Prostate gland (tissue), 2 donors: ENCODE data around the gene TEX54. TPM values are rescaled to one million over a fixed set of nuclear protein-coding genes. Genes with fewer than 3 reads are reported as not detected.
"Not testable (repeated sequence)": the region's sequence is repeated elsewhere in the genome, so short reads cannot be mapped to it uniquely, and the experiment has no call there.

ENCODE experiments used
- DNase-seq: peaks from one replicate; pipeline ENCODE4 v3.0.0-alpha.2; 2019; ENCODE audit warnings: low spot score
- H3K27ac ChIP-seq, 2 donors: fragments of 200-600 bp; sonication (generic); 2 replicates each; pipeline ENCODE4 v1.5.1; 2017 to 2019
- H3K27me3 ChIP-seq: fragments of 200-600 bp; sonication (generic); replicated peaks from 2 replicates; pipeline ENCODE4 v1.5.1; 2019; ENCODE audit not compliant: insufficient read depth
- H3K36me3 ChIP-seq, 2 donors: fragments of 200-600 bp; sonication (generic); 1 replicate in 1 of 2; 2 replicates in 1 of 2; pipeline versions ENCODE4 v1.5.1 to v1.8.1; 2017 to 2019
- H3K4me1 ChIP-seq: fragments of 200-600 bp; sonication (generic); replicated peaks from 2 replicates; pipeline ENCODE4 v1.5.1; 2019
- H3K4me3 ChIP-seq, 2 donors: fragments of 200-600 bp; sonication (generic); 2 replicates each; pipeline ENCODE4 v1.5.1; 2017 to 2019
- H3K9me3 ChIP-seq: fragments of 200-600 bp; sonication (generic); 2 replicates; pipeline ENCODE4 v1.5.1; 2017
- POLR2A ChIP-seq: fragments of 450-650 bp; IDR thresholded peaks from one replicate; pipeline ENCODE4 v1.6.1; 2016; ENCODE audit warnings: antibody characterized with exemption, mild to moderate bottlenecking
- POLR2AphosphoS5 ChIP-seq: sonication (generic); formaldehyde crosslinking; IDR thresholded peaks from one replicate; pipeline ENCODE4 v1.6.1; 2017; ENCODE audit warnings: antibody characterized with exemption
- WGBS: methylation state at CpG from one replicate; pipeline ENCODE4 v1.1.5; 2018; 5-methylcytosine and 5-hydroxymethylcytosine counted together
- intact Hi-C: fragments of 100-400 bp; cut with DNase I; formaldehyde crosslinking; loops from one replicate; pipeline ENCODE4 v1.14.2; 2022
- total RNA-seq, 2 donors: library from RNA; depleted of rRNA; stranded (reverse); fragments of >200 nt; gene quantifications; one replicate each; pipeline ENCODE4 v1.1.0, GENCODE V29; 2016
- TF ChIP-seq, protein P1 (sequence below), 4 experiments: fragments of 200-600 bp in 2 of 4; fragments of 450-650 bp in 2 of 4; sonication (generic) in 2 of 4; IDR thresholded peaks; 1 replicate in 3 of 4; 2 replicates in 1 of 4; pipeline ENCODE4 v1.5.1; 2016 to 2019; ENCODE audit warnings: antibody characterized with exemption in 4 of 4, mild to moderate bottlenecking in 2 of 4, moderate library complexity in 2 of 4

Gene TEX54
- total RNA-seq, 2 donors from 2014 or later, result not detected

- TF ChIP-seq, protein P1, sequence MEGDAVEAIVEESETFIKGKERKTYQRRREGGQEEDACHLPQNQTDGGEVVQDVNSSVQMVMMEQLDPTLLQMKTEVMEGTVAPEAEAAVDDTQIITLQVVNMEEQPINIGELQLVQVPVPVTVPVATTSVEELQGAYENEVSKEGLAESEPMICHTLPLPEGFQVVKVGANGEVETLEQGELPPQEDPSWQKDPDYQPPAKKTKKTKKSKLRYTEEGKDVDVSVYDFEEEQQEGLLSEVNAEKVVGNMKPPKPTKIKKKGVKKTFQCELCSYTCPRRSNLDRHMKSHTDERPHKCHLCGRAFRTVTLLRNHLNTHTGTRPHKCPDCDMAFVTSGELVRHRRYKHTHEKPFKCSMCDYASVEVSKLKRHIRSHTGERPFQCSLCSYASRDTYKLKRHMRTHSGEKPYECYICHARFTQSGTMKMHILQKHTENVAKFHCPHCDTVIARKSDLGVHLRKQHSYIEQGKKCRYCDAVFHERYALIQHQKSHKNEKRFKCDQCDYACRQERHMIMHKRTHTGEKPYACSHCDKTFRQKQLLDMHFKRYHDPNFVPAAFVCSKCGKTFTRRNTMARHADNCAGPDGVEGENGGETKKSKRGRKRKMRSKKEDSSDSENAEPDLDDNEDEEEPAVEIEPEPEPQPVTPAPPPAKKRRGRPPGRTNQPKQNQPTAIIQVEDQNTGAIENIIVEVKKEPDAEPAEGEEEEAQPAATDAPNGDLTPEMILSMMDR (IDR thresholded peaks at IDR 0.05), result no peak
- TF ChIP-seq POLR2A (no peak), POLR2AphosphoS5 (no peak)
- intact Hi-C loops, result no loop called here
- Histone ChIP-seq H3K36me3 (no peaks in the 10 kb centered on the region), H3K4me1 (peaks cover 8% of the 10 kb centered on the region), H3K4me3 (no peak overlapping the region), H3K9me3 (no peaks in the 10 kb centered on the region), H3K27ac (no peak overlapping the region), H3K27me3 (no peaks in the 10 kb centered on the region)
- 94% methylated on average over 3 of the region's 3 CpGs for WGBS
- no peak for DNase-seq
Observed at GRCh38 chr11:62844154-62844553, 11.5 kb upstream of the TEX54 start.

GRCh38 chr11:62843466-62843865 is 10.8 kb upstream of the TEX54 start:
- Histone ChIP-seq H3K27ac (no peak overlapping the region), H3K4me3 (no peak overlapping the region), H3K36me3 (no peaks in the 10 kb centered on the region), H3K9me3 (no peaks in the 10 kb centered on the region), H3K27me3 (no peaks in the 10 kb centered on the region), H3K4me1 (peaks cover 8% of the 10 kb centered on the region)
- DNase-seq, result no peak
- TF ChIP-seq, protein P1 (IDR thresholded peaks at IDR 0.05), result no peak
- no peak for TF ChIP-seq POLR2AphosphoS5
- TF ChIP-seq POLR2A, result no peak
- intact Hi-C loops, result loop anchor here (2.0 kb wide), 1 partner anchor 37 kb away; the partner anchor contains the start of gene SLC3A2
- WGBS, result 96% methylated on average over 3 of the region's 3 CpGs

GRCh38 chr11:62842891-62843290 is 10.2 kb upstream of the TEX54 start:
- not testable (repeated sequence) for DNase-seq, H3K27me3 ChIP-seq, H3K4me1 ChIP-seq, H3K36me3 ChIP-seq, H3K4me3 ChIP-seq, H3K9me3 ChIP-seq
- intact Hi-C loops, result loop anchor here (2.0 kb wide), 1 partner anchor 38 kb away; the partner anchor contains the start of gene SLC3A2
- WGBS, result 81% methylated on average over 9 of the region's 9 CpGs
- peak overlapping the region; percentile 98 to 99 for H3K27ac ChIP-seq

DNA sequence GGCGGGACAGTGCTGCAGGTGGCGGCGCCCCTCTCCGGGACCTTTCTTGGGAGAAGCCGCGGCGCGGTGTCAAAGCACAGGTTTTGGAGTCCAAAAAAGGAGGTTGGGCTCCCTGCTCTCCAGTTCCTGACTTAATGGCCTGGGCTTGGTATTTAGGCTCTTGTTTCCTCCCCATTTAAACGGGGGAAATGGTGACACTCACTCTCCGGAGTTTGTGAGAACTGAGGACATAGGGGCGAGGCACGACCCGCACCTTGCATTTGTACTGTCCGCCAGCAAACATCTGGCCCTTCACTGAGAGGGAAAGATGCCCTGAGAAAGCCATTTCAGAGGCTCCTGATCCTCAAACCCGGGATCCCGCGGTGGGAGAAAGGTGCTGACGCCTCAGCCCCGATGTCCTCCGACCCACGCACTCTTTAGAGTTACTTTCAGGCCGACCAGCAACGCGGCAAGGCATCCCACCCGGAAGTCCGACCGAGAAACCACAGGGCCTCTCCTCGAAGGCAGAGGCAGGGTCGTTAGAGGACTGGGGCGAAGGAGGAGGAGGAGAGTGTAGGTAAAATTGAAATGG is 9.6 kb upstream of the TEX54 start:
- DNase-seq, result no peak
- peak overlapping the region; percentile 36 to 45 for H3K4me3 ChIP-seq
- intact Hi-C loops, result loop anchor here (2.0 kb wide), 1 partner anchor 39 kb away; the partner anchor contains the start of gene SLC3A2
- H3K27ac ChIP-seq, result peak overlapping the region; percentile 98 to 99
- H3K27me3 ChIP-seq, result no peaks in the 10 kb centered on the region
- TF ChIP-seq POLR2AphosphoS5 (no peak), POLR2A (peak; percentile 23)
- TF ChIP-seq, protein P1 (IDR thresholded peaks at IDR 0.05), result no peak
- H3K9me3 ChIP-seq, result no peaks in the 10 kb centered on the region
- peaks cover 12% of the 10 kb centered on the region for H3K4me1 ChIP-seq
- 11% methylated on average over 30 of the region's 30 CpGs for WGBS
- H3K36me3 ChIP-seq, result no peaks in the 10 kb centered on the region

GRCh38 chr11:62841361-62842170 is 8.9 kb upstream of the TEX54 start:
- no peaks in the 10 kb centered on the region for H3K27me3 ChIP-seq
- intact Hi-C loops, result loop anchor here (2.0 kb wide), 1 partner anchor 39 kb away; the partner anchor contains the start of gene SLC3A2
- DNase-seq, result peak; percentile 86
- peaks cover 12% of the 10 kb centered on the region for H3K4me1 ChIP-seq
- no peaks in the 10 kb centered on the region for H3K9me3 ChIP-seq
- H3K4me3 ChIP-seq, result peak overlapping the region; percentile 60 to 61
- WGBS, result under 1% methylated on average over 33 of the region's 33 CpGs
- TF ChIP-seq POLR2AphosphoS5 (peak; percentile 97), POLR2A (peak; percentile 90)
- TF ChIP-seq, protein P1 (IDR thresholded peaks at IDR 0.05), result no peak
- H3K27ac ChIP-seq, result peak overlapping the region; percentile 98 to 99
- H3K36me3 ChIP-seq, result no peaks in the 10 kb centered on the region

- H3K36me3 ChIP-seq, H3K9me3 ChIP-seq, H3K27me3 ChIP-seq, intact Hi-C loops: not testable (repeated sequence)
- peak overlapping the region; percentile 98 to 99 for H3K27ac ChIP-seq
- H3K4me1 ChIP-seq, result peaks cover 12% of the 10 kb centered on the region
- peak overlapping the region; percentile 60 to 61 for H3K4me3 ChIP-seq
- DNase-seq, result peak; percentile 59
- WGBS, result 1% methylated on average over 41 of the region's 41 CpGs
Observed at GRCh38 chr11:62840721-62841360, 8.2 kb upstream of the TEX54 start.
